ENCODE results near the gene LCN6.

- peak; percentile 16 for TF ChIP-seq CTCF (IDR thresholded peaks at IDR 0.05; ENCODE audit: insufficient read depth, low read length, poor library complexity, severe bottlenecking)
- TF ChIP-seq EZH2phosphoT487 (conservative IDR thresholded peaks at IDR 0.05; ENCODE audit: low read length) = no peak
These were observed 36.1 kb upstream of the LCN6 start for GRCh38 chr9:136784249-136784996.

Measured in SU-DHL-6 (cell line).